OCI-LY1 (cell line): ENCODE measurements around the gene SPOCK1.

Experiments
- H2AFZ ChIP-seq: fragments of 200-600 bp; sonication (generic), shearing (Covaris generic); 2 replicates; pipeline ENCODE4 v1.6.0; 2014; ENCODE audit warnings: antibody characterized with exemption, mild to moderate bottlenecking, low read length
- H3F3A ChIP-seq: fragments of 200-600 bp; sonication (generic), shearing (Covaris generic); 2 replicates; pipeline ENCODE4 v1.6.0; 2014; ENCODE audit warnings: mild to moderate bottlenecking, antibody characterized with exemption, low read length, moderate library complexity; ENCODE audit not compliant: insufficient read depth
- H3K27ac ChIP-seq: fragments of 200-600 bp; sonication (generic); 2 replicates; pipeline ENCODE4 v1.5.1; 2014; ENCODE audit warnings: low read length, mixed run types, mild to moderate bottlenecking, low read depth; ENCODE audit not compliant: poor library complexity, severe bottlenecking
- H3K27me3 ChIP-seq: fragments of 200-600 bp; sonication (generic); 2 replicates; pipeline ENCODE4 v1.6.0; 2014; ENCODE audit warnings: antibody characterized with exemption, mild to moderate bottlenecking, low read length, moderate library complexity; ENCODE audit not compliant: insufficient read depth
- H3K36me3 ChIP-seq: fragments of 200-600 bp; sonication (generic); 2 replicates; pipeline ENCODE4 v1.6.1; 2014; ENCODE audit warnings: mild to moderate bottlenecking, antibody characterized with exemption, low read length, moderate library complexity, mixed read lengths; ENCODE audit not compliant: insufficient read depth
- H3K4me1 ChIP-seq: fragments of 200-600 bp; sonication (generic); 2 replicates; pipeline ENCODE4 v1.5.1; 2014; ENCODE audit warnings: mild to moderate bottlenecking, low read length, moderate library complexity; ENCODE audit not compliant: insufficient read depth, severe bottlenecking
- H3K4me2 ChIP-seq: fragments of 200-600 bp; sonication (generic), shearing (Covaris generic); 2 replicates; pipeline ENCODE4 v1.6.1; 2014; ENCODE audit warnings: low read length
- H3K4me3 ChIP-seq: fragments of 200-600 bp; sonication (generic); 2 replicates; pipeline ENCODE4 v1.5.1; 2014; ENCODE audit warnings: low read length, low read depth, mild to moderate bottlenecking, mixed read lengths; ENCODE audit not compliant: poor library complexity, severe bottlenecking
- H3K79me2 ChIP-seq: fragments of 200-600 bp; shearing (Covaris generic); 2 replicates; pipeline ENCODE4 v1.6.1; 2016; ENCODE audit warnings: mixed run types, low read length, mixed read lengths; ENCODE audit not compliant: insufficient read depth
- H3K9ac ChIP-seq: fragments of 200-600 bp; sonication (generic), shearing (Covaris generic); 2 replicates; pipeline ENCODE4 v1.6.1; 2014; ENCODE audit warnings: mild to moderate bottlenecking, low read length, mixed read lengths
- H3K9me2 ChIP-seq: fragments of 200-600 bp; sonication (generic), shearing (Covaris generic); 2 replicates; pipeline ENCODE4 v1.6.1; 2014; ENCODE audit warnings: low read depth, mild to moderate bottlenecking, low read length, mixed read lengths
- H3K9me3 ChIP-seq: fragments of 200-600 bp; shearing (Covaris generic); 2 replicates; pipeline ENCODE4 v1.6.1; 2014; ENCODE audit warnings: low read length, mixed read lengths
- H4K20me1 ChIP-seq: fragments of 200-600 bp; sonication (generic), shearing (Covaris generic); 2 replicates; pipeline ENCODE4 v1.6.0; 2016; ENCODE audit warnings: mild to moderate bottlenecking, low read length; ENCODE audit not compliant: insufficient read depth
- EZH2 ChIP-seq: fragments of 200-600 bp; sonication (generic), shearing (Covaris generic); IDR thresholded peaks from 2 replicates; pipeline ENCODE4 v1.8.0; 2017; ENCODE audit warnings: borderline replicate concordance, mixed run types, mild to moderate bottlenecking, antibody characterized with exemption, low read length, moderate library complexity, mixed read lengths
- TF ChIP-seq, protein P1 (sequence below): fragments of 200-600 bp; sonication (generic), shearing (Covaris generic); IDR thresholded peaks from 2 replicates; pipeline ENCODE4 v1.5.1; 2017; ENCODE audit warnings: mild to moderate bottlenecking, antibody characterized with exemption, low read length, moderate library complexity, mixed read lengths

SPOCK1 gene

DNA sequence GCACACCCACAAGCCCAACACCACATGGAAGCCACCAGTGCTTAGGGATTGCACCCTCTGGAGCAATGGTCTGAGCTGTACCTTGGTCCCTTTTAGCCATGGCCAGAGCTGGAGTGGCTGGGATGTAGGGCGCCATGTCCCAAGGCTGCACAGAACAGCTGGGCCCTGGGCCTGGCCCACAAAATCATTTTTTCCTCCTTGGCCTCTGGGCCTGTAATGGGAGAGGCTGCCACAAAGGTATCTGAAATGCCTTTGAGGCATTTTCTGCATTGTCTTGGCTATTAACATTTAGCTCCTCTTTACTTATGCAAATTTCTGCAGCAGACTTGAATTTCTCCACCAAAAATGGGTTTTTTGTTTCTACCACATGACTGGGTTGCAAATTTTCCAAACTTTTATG lies 117.6 kb downstream of the SPOCK1 start:
- Histone ChIP-seq H3K79me2 (no peaks in the 10 kb centered on the region), H3K4me1 (no peaks in the 10 kb centered on the region), H3K27ac (no peak overlapping the region), H2AFZ (no peak overlapping the region), H3K4me3 (no peak overlapping the region), H3K9me2 (no peaks in the 10 kb centered on the region), H4K20me1 (no peaks in the 10 kb centered on the region), H3K36me3 (no peaks in the 10 kb centered on the region), H3K4me2 (no peak overlapping the region), H3K27me3 (no peaks in the 10 kb centered on the region), H3K9ac (no peak overlapping the region), H3K9me3 (no peaks in the 10 kb centered on the region), H3F3A (no peaks in the 10 kb centered on the region)
- TF ChIP-seq, protein P1, sequence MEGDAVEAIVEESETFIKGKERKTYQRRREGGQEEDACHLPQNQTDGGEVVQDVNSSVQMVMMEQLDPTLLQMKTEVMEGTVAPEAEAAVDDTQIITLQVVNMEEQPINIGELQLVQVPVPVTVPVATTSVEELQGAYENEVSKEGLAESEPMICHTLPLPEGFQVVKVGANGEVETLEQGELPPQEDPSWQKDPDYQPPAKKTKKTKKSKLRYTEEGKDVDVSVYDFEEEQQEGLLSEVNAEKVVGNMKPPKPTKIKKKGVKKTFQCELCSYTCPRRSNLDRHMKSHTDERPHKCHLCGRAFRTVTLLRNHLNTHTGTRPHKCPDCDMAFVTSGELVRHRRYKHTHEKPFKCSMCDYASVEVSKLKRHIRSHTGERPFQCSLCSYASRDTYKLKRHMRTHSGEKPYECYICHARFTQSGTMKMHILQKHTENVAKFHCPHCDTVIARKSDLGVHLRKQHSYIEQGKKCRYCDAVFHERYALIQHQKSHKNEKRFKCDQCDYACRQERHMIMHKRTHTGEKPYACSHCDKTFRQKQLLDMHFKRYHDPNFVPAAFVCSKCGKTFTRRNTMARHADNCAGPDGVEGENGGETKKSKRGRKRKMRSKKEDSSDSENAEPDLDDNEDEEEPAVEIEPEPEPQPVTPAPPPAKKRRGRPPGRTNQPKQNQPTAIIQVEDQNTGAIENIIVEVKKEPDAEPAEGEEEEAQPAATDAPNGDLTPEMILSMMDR, result no peak
- no peak for TF ChIP-seq EZH2

DNA sequence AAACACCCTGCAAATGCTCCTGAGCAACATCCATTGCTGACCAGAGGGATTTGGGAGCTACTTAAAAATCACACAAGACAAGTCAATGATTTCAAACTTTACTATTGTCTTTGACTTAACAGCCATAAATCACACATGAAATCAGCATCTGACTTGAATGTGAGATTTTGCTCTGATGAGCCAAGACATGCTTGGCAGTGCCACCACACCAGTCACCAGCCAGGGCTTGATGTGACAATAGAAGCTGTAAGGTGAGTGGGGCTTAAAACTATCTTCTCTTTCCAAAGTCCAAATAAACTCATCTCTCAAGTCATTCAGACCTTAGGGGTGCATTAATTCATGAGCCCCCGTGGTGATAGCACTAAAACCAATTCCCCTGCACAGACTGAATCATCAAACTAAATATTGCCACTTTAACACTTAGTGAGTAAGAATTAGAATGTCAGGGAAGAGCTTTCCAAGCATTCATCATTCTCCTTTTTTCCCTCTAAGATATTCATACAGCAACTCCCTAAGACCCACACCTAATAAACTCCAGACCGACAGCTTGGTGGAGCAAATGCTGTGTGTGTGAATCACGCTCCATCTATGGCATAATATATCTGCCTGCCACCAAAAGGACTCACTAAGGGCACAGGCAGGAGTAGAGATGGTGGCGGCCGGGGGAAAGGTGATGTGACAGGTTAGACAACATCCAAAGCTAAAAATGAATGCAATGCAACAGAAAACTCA lies 119.4 kb downstream of the SPOCK1 start:
- H3K4me2 ChIP-seq, result no peak overlapping the region
- no peak overlapping the region for H3K9ac ChIP-seq
- H3K9me3 ChIP-seq, result no peaks in the 10 kb centered on the region
- no peaks in the 10 kb centered on the region for H3K9me2 ChIP-seq
- no peaks in the 10 kb centered on the region for H3F3A ChIP-seq
- H4K20me1 ChIP-seq, result no peaks in the 10 kb centered on the region
- no peak overlapping the region for H2AFZ ChIP-seq
- TF ChIP-seq, protein P1, result no peak
- TF ChIP-seq EZH2, result no peak
- no peak overlapping the region for H3K4me3 ChIP-seq
- H3K79me2 ChIP-seq, result no peaks in the 10 kb centered on the region
- H3K36me3 ChIP-seq, result no peaks in the 10 kb centered on the region
- H3K27ac ChIP-seq, result no peak overlapping the region
- no peaks in the 10 kb centered on the region for H3K27me3 ChIP-seq
- H3K4me1 ChIP-seq, result no peaks in the 10 kb centered on the region

DNA sequence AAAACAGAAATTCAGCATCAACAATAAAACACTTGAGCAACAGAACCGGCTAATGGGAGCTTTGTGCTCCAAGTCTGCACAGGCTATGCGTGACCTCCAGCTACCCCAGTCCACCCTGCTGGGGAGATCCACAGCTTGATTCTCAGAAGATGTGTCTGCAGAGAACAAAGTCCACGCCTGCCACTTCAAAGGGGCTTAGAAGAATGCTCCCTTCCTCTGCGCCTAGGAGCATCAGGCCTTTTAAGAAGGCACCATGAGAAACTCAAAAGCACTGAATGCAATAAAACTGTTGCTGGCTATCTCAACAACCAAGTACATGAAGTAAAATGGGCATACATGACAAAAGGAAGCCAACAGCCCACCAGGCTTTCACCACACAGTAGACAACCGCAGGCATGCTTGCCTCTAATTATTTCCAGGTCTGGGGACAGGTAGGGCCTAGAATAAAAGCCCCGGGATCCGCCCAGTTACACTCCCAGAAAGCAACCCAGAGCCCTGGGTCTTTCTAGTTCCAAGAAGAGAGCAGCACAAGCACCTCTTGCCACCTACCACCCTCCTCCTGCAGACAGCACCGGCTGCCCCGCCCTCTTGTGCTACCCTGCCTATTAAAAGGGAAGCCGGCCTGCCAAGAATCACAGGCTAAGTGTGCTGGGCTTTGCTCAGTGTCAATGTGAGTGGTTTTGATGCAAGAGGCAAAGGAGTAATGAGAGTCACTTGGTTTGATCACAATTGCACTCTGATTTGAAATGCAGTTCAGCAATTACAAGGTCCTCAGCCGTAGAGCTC lies 123.2 kb downstream of the SPOCK1 start:
- Histone ChIP-seq H4K20me1 (no peaks in the 10 kb centered on the region), H3K9me2 (no peaks in the 10 kb centered on the region), H3K9ac (no peak overlapping the region), H3F3A (no peaks in the 10 kb centered on the region), H3K4me2 (no peak overlapping the region), H3K4me3 (no peak overlapping the region), H2AFZ (no peak overlapping the region), H3K36me3 (no peaks in the 10 kb centered on the region), H3K9me3 (no peaks in the 10 kb centered on the region), H3K27ac (no peak overlapping the region), H3K27me3 (no peaks in the 10 kb centered on the region; the same call in 1 of the 2 replicates), H3K79me2 (no peaks in the 10 kb centered on the region), H3K4me1 (no peaks in the 10 kb centered on the region)
- no peak for TF ChIP-seq EZH2
- TF ChIP-seq, protein P1, result no peak
